GM19043 (cell line): Measurements from ENCODE around the gene SLC9A5.

Source experiments
- ATAC-seq: cut with Tn5 transposase; IDR thresholded peaks from one replicate; pipeline ENCODE4 v1.9.1; 2021; ENCODE audit warnings: low read depth; ENCODE audit not compliant: unreplicated experiment

Gene SLC9A5

DNA sequence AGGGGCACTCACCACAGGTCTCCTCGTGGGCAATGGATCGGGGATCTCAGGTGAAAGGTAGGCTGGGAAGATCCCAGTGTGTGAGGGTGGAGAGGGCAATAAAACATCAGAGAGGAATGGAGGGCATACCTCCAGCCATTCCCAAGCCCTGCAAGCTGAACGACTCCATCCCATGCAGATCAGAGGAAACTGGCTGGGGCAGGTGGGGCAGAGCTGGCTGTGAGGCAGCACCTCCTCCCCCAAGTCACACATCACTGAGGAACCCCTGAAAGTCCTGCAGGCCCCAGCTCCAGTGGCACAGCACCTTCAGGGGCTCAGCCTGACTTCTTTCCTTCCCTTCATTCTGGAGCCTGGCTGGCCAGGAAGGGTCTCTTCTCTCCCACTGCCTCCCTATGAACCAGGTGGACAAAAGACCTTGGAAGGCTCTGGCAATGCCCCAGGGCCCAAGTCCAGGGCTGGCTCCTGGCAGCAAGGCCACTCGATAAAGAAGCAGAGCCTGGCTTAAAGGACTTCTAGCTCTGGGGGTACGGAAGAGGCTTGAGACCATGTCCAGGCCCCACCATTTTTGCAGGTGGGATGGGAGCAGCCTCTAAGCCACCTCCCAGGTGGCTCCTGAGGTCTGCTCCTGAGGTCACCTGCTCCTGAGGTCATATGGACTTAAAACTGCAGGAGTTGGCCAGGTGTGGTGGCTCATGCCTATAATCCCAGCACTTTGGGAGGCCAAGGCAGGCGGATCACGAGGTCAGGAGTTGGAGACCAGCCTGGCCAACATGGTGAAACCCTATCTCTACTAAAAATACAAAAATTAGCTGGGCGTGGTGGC is 35.4 kb upstream of the SLC9A5 start:
- no peak for ATAC-seq

DNA sequence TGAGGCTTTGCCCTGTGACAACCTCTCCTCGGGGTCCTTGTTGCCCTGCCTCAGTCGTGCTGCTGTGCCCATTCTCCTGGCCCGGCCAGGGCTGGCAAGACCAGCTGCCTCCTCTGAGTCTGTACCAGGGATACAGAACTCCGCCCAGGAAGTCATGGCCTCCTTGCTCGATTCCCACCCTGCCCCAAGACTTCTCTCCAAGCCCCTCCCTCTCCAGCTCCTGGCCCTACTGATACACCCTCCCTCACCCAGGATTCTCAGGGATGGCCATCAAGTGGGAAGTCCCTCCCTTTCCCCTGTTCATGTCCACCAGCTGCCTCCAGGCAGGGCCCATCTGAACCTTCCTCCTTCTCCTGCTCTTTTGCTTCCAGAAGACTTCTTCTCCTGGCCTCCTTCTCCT is 33.1 kb upstream of the SLC9A5 start:
- no peak for ATAC-seq

DNA sequence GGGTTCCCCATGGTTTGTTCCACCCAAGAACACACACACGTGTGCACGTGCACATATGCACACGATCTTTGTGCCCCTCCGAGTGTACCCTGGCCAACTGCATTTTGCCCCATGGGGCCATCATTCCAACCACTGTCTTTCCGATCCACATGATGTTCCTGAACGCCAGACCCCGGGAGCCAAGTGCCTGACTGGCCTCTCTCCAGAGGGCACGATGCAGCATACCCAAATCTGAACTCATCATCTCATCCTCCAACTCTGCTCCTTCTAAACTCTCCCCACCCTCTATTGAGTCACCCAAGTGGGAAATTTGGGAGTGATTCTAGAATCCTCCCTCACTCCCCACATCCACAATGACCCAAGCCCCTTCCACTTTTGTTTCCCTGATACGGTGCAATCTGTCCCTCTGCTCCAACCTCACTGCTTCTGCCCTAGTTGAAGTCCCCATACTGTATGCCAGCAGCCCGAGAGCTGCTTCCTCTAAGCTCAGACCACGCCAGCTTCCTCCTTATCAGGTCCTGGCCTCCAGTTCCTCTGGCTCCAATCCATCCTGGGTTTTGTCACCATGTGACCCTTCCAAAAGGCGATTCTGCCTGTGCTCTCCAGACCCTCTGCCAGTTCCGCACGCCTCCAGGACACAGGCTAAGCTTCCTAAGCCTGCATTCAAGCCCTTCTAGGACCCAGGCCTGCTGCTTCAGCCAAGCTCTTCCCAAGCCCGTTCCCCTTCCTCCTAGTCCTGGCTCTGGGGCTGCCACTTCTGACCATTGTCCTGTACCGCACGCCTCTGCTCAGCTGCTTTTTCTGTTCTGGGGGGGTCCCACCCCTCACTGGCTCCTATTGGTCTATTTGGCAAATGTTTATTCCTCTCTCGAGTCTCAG is 31.9 kb upstream of the SLC9A5 start:
- no peak for ATAC-seq

DNA sequence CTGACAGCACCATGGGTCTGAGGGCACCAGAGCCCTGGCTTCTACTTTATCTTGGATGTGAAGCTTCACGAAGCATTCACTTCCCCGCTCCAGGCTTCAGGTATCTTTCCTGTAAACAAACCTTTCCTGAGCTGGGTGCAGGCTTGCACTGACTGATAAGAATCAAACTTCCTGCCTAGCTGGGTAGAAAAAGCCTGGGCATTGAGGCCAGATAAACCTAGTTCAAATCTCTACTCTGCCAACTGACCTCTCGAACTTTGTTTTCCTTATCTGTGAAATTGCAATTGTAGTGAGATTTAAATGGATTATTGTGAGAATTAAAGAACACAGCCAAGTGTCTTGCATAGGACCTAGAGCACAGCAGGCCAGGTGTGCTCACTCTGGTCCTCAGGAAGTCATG is 24.8 kb upstream of the SLC9A5 start:
- ATAC-seq: no peak

DNA sequence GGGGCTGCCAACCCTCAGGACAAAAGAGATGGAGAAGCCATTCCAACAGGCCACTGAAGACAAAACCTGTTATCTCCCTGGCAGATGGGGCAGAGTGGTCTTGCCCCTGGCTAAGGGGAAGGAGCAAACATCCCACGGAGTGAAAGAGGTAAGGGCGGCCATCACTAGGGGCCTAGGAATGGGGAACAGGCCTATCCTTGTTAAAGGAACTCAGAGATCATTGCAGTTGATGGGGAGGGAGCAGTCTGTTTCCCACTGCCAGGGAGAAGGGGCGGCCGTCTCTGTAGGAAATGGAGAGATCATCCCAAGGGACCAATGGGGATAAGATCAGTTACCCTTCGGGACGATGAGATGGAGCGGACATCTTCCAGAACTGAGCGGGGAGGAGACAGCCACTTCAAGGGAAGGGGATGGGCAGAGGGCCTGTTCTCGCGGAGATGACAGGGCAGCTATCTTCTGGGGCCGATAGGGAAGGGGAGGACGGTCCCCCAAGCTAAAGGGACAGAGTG is 22.4 kb upstream of the SLC9A5 start:
- ATAC-seq: no peak

DNA sequence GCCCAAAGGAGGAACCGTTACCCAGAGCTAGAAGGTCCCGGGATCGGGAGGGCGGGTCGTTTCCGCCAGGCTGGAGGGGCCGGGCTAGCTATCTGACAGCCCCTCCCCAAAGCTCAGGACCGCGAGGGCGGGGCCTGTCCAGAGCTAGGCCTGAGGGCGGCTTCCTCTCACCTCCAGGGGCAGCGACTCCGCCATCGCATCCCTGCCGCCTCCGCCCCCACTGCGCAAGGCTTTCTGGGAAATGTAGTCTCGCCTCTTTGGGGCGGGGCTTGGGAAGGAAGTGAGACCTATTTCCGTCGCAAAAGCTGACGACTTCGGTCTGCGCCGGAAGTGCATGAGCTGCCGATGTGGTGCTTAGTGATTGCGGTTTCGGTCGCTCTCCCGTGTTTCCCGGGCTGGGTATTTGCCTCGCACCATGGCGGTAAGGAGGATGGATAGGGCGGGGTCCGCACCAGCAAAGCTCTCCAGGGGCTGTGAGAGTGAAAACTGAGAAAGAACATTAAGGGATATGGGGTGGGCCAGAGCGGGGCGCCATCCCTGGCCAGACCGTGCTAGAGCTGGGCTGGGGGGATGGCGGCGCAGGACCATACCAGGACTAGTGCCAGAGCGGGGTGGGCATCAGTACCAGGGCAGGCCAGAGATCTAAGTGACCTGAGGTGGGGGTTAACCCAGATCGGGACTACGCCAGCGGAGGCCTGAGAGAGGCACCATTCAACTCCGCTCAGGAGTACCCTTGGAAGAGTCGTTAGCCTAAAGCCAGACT is 21.8 kb upstream of the SLC9A5 start, which contains the start of gene TMEM208:
TMEM208 (plus strand) TSS at position 327 of the 763 bp plus-strand sequence; CDS start at position 416, 89 bp downstream.
- ATAC-seq: peak; percentile 92

DNA sequence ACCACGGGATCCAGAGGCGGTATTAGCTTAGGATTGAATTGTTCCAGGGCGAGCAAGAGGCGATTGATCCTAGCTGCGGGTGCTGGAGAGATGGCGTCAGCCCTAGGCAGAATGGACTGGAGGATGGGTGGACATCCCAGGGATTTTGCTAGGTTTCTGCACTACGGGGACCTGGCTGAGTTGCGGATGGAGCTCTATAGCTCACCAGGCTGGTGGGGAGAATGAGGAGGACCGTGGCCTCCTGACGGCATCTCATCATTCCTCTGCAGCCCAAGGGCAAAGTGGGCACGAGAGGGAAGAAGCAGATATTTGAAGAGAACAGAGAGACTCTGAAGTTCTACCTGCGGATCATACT is 21.2 kb upstream of the SLC9A5 start:
- no peak for ATAC-seq

DNA sequence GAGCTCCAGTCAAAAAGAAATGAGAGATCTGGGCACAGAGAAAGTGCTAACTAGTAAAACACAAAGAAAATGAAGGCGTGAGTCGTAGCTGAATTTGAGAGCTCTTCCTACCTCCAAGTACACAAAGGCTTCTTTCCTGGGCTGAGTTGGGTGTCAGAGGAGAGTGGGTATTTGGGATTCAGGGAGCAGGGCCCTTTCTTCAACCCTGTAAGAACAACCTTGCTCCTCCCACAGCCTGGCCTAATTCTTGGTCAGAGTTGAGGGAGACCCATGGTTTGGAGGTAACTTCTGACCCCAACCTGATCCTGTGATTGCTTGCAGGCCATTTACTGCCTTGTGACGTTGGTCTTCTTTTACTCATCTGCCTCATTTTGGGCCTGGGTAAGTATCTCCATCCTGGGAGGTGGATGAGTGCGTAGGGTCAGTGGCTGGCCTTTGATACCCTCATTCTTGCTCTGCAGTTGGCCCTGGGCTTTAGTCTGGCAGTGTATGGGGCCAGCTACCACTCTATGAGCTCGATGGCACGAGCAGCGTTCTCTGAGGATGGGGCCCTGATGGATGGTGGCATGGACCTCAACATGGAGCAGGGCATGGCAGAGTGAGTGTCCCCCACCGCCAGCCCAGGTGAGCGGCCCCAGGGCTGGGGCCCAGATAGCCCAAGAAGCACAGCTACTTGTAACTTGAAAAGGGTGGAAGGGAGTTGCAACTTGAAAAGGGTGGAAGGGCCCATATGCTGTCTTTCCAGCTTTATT is 20.6 kb upstream of the SLC9A5 start:
- ATAC-seq: no peak

DNA sequence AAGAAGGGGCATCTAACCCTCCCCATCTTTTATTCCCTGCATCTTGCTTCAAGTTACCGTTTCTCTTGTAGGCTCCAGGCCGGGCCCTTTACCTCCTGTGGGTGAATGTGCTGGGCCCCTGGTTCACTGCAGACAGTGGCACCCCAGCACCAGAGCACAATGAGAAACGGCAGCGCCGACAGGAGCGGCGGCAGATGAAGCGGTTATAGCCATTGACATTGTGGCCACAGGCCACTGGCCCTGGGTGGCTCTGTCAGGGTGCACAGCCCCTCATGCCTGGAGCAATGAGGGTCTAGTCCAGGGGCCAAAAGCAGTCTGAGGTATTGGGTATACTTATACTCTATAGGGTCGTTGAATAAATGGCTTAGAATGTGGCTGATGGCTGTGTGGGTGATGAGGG is 19.9 kb upstream of the SLC9A5 start:
- no peak for ATAC-seq

DNA sequence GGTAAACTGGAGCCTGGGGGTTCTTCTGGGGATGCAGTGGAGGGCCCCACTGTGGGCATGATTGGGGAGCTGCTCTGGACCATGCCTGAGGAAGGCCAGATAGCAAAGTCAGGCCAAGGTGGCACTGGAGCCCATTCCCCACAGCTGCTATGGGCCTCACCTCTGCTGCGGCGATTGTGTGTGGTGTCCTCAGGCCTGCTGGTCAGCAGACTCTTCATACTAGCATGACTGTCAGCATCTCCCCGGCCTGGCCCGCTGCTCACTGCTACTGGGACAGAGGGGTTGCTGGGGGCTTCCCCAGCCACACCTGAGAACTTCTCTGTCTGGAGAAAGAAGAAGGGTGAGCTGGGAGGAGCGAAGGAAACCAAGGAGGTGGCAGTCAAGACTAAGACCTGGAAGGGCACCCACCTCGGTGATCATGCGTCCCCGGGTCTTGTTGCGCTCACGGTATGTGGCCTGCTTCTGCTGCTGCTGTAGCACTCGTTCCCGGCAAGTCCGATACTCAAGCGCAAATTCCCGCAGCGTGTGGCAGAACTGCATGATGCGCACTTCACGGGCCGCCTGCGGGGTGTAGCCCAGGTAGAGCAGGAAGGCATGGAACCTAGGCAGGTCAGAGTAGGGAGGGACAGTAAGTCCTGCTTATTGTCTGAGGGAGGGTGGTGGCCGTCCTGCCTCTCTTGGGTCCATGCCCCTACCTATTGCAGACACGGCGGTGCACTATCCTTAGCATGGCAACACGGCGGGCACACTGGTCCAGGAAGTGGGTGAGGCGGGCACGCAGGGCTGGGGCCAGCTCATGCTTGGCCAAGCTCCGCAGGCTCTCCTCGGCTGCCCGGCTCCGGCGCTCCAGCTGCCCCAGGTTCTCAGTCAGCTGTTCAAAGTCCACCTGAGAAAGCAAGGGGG is 18.6 kb upstream of the SLC9A5 start:
- no peak for ATAC-seq

DNA sequence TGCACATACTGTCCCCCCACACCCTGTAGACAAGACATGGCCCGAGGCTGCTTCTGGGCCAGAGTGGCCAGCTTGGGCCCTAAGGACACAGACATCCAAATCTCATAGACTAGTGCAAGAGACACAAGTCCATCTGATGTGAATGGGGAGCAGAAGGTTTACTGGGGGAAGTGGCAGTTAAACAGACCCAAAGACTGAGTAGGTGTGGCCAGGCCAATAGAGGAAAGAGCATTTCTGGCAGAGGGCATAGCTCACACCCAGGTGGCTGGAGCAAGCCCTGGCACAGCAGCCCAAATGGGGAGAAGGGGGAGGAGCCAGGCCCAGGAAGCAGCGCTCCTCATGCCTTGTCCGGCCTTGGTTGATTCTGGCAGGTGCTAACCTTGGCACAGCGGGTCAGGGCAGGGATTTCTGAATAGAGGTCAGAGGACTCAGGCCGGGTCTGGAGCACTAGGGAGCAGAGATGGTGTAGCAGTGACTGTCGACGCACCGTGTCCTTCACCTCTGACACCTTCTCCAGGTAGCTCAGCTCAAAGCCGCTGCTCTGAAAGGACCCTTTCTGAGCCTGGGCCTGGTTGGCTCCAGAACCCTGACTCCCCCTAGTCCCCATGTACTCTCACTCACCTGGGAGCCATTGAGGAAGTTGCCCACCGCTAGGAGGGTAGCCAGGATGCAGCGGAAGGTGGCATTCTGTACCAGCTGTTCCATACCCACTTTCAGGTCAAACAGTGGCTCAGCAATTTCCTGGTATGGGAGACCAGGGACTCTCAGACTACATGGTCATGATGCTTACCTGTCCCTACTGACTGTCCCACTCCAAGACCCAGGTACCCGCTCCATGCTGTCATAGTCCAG is 17.7 kb upstream of the SLC9A5 start:
- ATAC-seq: no peak

DNA sequence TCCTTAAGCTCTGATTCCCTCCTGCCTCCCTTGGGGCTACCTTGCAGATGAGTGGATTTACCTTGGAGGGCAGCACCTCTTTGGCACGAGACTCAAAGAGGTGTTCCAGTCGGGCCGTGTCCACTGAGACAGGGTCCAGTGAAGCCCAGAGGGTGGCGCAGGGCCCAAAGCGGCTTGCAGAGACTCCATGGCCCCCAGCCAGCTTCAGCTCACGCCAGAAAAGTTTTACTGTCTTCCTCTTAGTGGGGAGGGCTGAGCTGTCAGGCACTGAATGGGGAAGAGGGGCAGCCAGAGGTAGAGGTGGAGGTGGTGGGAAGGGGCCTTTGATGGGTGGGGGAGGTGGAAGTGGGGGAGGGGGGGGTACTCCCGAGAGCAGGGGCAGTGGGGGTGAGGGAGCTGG is 15.2 kb upstream of the SLC9A5 start:
- no peak for ATAC-seq

DNA sequence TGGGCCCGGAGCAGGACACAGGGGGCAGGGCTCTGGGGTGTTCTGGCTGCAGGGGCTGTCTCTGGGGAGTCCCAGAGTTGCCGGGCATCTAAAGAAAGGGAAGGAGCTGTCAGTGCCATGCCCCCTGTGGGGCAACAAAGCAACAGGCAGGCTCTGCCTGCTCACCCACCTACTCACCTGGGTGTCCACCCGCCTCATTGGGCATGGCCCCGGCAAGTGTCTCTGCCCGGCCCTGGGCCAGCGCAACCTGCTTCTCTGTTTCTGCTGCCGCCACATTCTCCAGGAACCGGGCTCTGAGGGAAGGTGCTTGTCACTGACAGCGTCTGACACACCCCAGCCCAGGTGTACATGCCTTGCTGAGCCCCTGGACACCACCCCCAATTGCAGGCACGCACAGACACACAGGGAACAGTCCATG is 14.6 kb upstream of the SLC9A5 start:
- no peak for ATAC-seq

DNA sequence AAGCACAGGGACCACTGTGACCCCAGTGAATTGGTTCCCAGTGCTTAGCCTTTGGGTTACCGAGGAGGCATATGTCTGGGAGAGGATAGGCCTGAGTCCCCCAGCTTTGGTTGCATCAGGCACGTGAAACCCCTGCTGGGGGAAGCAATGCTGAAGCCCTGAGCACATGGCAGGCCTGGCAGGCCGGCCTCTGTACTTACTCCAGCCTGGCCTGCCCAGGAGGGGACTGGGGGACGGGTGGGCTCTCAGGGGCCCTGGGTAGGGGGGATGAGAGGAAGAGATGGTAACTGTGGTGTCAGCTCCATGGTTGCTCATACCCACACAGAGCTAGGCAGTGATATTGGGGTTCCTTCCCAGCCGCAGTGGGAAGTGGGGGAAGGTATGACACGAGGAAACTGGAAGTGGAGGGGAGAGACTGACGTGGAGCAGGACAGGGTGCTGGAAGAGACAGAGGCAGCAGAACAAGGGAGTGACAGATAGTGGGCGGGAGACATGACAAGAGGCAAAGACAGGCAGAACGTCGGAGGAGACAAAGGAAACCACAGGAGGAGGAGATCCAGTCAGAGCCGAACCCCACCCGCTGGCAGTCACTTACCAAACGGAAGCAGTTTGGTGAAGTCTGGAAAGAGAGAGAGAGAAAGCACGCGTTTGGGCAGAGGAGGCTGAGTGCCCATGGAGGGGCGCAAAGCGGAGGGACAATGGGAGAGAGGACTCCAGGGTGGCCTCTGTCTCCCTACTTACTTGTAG is 12.8 kb upstream of the SLC9A5 start:
- ATAC-seq: no peak

DNA sequence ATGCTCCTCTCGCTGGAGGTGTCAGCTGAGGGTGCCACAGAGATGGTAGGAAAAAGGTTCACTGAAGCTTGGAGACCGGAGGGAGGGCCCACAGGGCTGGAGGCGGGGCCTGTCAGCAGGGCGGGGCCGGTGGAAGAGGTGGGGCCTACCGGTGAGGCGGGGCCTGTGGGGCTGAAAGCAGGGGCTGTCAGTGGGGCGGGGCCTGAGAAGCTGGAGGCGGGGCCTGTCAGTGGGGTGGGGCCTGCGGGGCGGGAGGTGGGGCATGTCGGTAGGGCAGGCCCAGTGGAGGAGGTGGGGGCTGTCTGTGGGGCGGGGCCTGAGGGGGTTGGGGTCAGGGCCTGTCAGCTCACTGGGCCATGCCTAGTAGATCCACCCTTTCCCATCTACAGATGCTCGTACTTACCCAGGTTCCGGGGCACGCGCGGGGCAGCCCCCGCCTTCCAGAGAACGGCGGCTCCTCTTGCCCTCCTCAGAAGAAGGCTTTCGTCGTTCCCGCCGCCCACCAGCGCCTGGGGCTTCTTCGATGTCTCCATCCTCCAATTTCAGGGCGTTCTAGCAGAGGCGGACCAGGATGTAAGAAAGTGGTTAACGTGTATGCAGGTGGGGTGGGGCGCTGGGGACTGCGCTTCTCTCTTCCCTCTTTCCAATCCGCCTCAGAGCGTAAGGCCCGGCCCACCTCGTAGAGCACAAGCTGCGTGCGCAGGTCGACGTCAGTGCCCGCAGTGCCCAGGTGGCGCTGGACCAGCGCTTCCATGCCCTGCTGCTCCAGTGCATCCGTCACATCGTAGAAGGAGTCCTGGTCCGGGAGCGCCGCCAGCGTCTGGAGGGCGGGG is 12.0 kb upstream of the SLC9A5 start:
- no peak for ATAC-seq

DNA sequence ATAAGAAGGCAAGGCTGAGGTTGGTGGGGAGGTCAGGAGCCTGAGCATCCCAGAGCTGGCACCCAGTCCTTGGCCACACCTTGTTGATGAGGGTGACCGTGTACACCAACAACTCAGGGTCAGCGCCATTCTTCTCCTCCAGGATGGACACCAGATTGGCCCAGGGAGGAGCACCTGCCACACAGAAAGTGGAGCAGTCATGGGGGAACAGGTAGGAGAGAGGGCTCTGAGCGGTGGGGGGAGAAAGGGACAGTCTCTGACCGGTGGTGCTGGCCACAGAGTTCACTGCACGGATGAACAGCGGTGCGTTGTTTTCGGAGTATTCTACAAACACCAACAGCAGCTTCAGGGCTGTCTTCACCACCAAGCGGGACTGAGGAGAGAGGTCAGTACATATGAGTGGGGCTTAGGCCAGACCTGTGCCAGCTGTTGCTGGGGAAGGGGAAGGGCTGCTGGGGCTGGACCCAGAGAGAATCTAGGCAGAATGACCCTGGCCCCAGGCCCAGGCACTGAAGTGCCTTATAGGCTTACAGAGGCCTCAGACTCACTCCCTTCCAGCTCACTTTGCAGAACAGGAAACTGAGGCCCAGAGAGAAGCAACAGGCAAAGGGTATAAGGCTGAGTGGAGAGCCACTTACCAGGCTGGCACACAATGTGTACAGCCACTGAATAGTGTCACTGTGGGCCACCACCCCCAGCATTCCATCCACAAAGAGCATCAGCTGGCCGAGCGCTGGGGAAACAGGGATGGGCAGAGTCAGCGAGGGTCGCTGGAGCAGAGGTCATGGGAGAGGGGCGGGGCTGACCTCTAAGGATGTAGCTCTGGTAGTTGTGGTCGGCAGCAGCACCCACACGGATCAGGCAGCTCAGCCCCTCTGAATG is 11.1 kb upstream of the SLC9A5 start:
- no peak for ATAC-seq
